Fibroblast of pulmonary artery (primary cell): ENCODE results near the gene MYH11.

Experiments
- DNase-seq: peaks from one replicate; pipeline ENCODE4 v3.0.0-alpha.2; 2010; ENCODE audit warnings: low read depth
- H3K4me3 ChIP-seq: replicated peaks from 2 replicates; pipeline ENCODE4 v1.5.1; 2011; ENCODE audit warnings: low read depth, mild to moderate bottlenecking, control low read depth, low read length, moderate library complexity
- CTCF ChIP-seq: IDR thresholded peaks from 2 replicates; pipeline ENCODE4 v1.5.1; 2011; ENCODE audit warnings: mild to moderate bottlenecking, control low read depth, low read length, inconsistent platforms; ENCODE audit errors: missing control alignments

Gene MYH11

GRCh38 chr16:15749371-15749770 lies 107.5 kb downstream of the MYH11 start:
- no peak for TF ChIP-seq CTCF

GRCh38 chr16:15748654-15749053 lies 108.2 kb downstream of the MYH11 start:
- no peak for TF ChIP-seq CTCF
- no peak for DNase-seq
- no peak overlapping the region for H3K4me3 ChIP-seq

More at GRCh38 chr16:15749371-15749770, 107.5 kb downstream of the MYH11 start:
- no peak overlapping the region for H3K4me3 ChIP-seq
- DNase-seq: no peak

GRCh38 chr16:15747937-15748336 lies 108.9 kb downstream of the MYH11 start:
- TF ChIP-seq CTCF: no peak
- no peak overlapping the region for H3K4me3 ChIP-seq
- DNase-seq: no peak

GRCh38 chr16:15746332-15746731 lies 110.5 kb downstream of the MYH11 start:
- no peak for TF ChIP-seq CTCF
- no peak for DNase-seq
- H3K4me3 ChIP-seq: no peak overlapping the region

GRCh38 chr16:15743657-15744056 lies 113.2 kb downstream of the MYH11 start:
- H3K4me3 ChIP-seq: no peak overlapping the region
- DNase-seq: no peak
- no peak for TF ChIP-seq CTCF

- no peak for DNase-seq
- H3K4me3 ChIP-seq: no peak overlapping the region
- no peak for TF ChIP-seq CTCF
Observed at GRCh38 chr16:15742716-15743115, 114.1 kb downstream of the MYH11 start.

- H3K4me3 ChIP-seq: no peak overlapping the region
- TF ChIP-seq CTCF: no peak
- no peak for DNase-seq
Observed at GRCh38 chr16:15741207-15741871, 115.5 kb downstream of the MYH11 start.
